Activated effector memory CD4-positive, alpha-beta T cell treated with Interleukin-2 at 50 U/mL for 16 hours (primary cell): ENCODE measurements around the gene C15orf62.

ENCODE experiments used
- DNase-seq: peaks from one replicate; pipeline ENCODE4 v3.0.0-alpha.2; 2020

The C15orf62 gene

GRCh38 chr15:40769274-40770146 lies at the start of gene C15orf62:
Gene C15orf62, plus strand, starts transcription at chr15:40769980. Its CDS starts 516 bp downstream, at chr15:40770496.
- DNase-seq: no peak

GRCh38 chr15:40721701-40722100 lies 48.1 kb upstream of the C15orf62 start:
- DNase-seq: no peak

GRCh38 chr15:40722354-40722753 lies 47.4 kb upstream of the C15orf62 start:
- DNase-seq: no peak

GRCh38 chr15:40722934-40723333 lies 46.8 kb upstream of the C15orf62 start:
- DNase-seq: no peak

- no peak for DNase-seq
Observed at GRCh38 chr15:40723919-40724318, 45.9 kb upstream of the C15orf62 start.

- DNase-seq: no peak
Observed at GRCh38 chr15:40731034-40731433, 38.7 kb upstream of the C15orf62 start.

- DNase-seq: no peak
Observed at GRCh38 chr15:40736575-40736974, 33.2 kb upstream of the C15orf62 start.

- DNase-seq: no peak
Observed at GRCh38 chr15:40737048-40737447, 32.7 kb upstream of the C15orf62 start.

- no peak for DNase-seq
Observed at GRCh38 chr15:40739047-40739446, 30.7 kb upstream of the C15orf62 start.

- no peak for DNase-seq
Observed at GRCh38 chr15:40739854-40740253, 29.9 kb upstream of the C15orf62 start.

GRCh38 chr15:40743485-40743901 lies 26.3 kb upstream of the C15orf62 start:
- no peak for DNase-seq

- DNase-seq: peak; percentile 53
Observed at GRCh38 chr15:40743921-40744814, 25.6 kb upstream of the C15orf62 start.

GRCh38 chr15:40744815-40745152 lies 25.0 kb upstream of the C15orf62 start:
- no peak for DNase-seq

- no peak for DNase-seq
Observed at GRCh38 chr15:40746916-40747418, 22.8 kb upstream of the C15orf62 start.

- no peak for DNase-seq
Observed at GRCh38 chr15:40747685-40748631, 21.8 kb upstream of the C15orf62 start.

GRCh38 chr15:40749151-40749630 lies 20.6 kb upstream of the C15orf62 start:
- no peak for DNase-seq

GRCh38 chr15:40750885-40751284 lies 18.9 kb upstream of the C15orf62 start:
- no peak for DNase-seq

- DNase-seq: no peak
Observed at GRCh38 chr15:40751745-40752144, 18.0 kb upstream of the C15orf62 start.

GRCh38 chr15:40754574-40754882 lies 15.3 kb upstream of the C15orf62 start:
- no peak for DNase-seq

- peak; percentile 89 for DNase-seq
Observed at GRCh38 chr15:40754883-40755811, 14.6 kb upstream of the C15orf62 start, which contains the start of gene RMDN3. Gene RMDN3, minus strand, starts transcription at chr15:40755254. Its CDS starts 471 bp downstream, at chr15:40754783.

- no peak for DNase-seq
Observed at GRCh38 chr15:40755812-40756208, 14.0 kb upstream of the C15orf62 start.
